RWPE2 (cell line): ENCODE measurements around the gene MIER2.

ENCODE experiments used
- ATAC-seq: fragments of 200-7000 bp; cut with Tn5 transposase; 3 replicates; pipeline ENCODE4 v1.9.1; 2021; ENCODE audit warnings: low read depth
- DNase-seq: peaks from one replicate; pipeline ENCODE4 v3.0.0-alpha.2; 2020; ENCODE audit warnings: low spot score
- H3K27ac ChIP-seq: fragments of 450-650 bp; 2 replicates; pipeline ENCODE4 v1.5.1; 2017; ENCODE audit warnings: mild to moderate bottlenecking; ENCODE audit not compliant: poor library complexity, severe bottlenecking
- H3K27me3 ChIP-seq: fragments of 250-450 bp; sonication (Bioruptor Pico); 2 replicates; pipeline ENCODE4 v1.5.1; 2021; ENCODE audit warnings: mild to moderate bottlenecking, moderate library complexity; ENCODE audit not compliant: insufficient read depth, poor library complexity, severe bottlenecking
- H3K36me3 ChIP-seq: fragments of 250-450 bp; sonication (Bioruptor Pico); 2 replicates; pipeline ENCODE4 v1.5.1; 2020; ENCODE audit warnings: low read depth, mild to moderate bottlenecking, moderate library complexity
- H3K4me1 ChIP-seq: fragments of 250-450 bp; sonication (Bioruptor Pico); 2 replicates; pipeline ENCODE4 v1.5.1; 2021; ENCODE audit warnings: mild to moderate bottlenecking, moderate library complexity; ENCODE audit not compliant: insufficient read depth, poor library complexity, severe bottlenecking
- H3K4me3 ChIP-seq: fragments of 250-450 bp; sonication (Bioruptor Pico); 2 replicates; pipeline ENCODE4 v1.5.1; 2021; ENCODE audit warnings: mild to moderate bottlenecking, moderate library complexity; ENCODE audit not compliant: severe bottlenecking
- H3K9me3 ChIP-seq: fragments of 250-450 bp; sonication (Bioruptor Pico); 2 replicates; pipeline ENCODE4 v1.5.1; 2021; ENCODE audit warnings: mild to moderate bottlenecking, moderate library complexity; ENCODE audit not compliant: severe bottlenecking
- TF ChIP-seq, protein P1 (sequence below): fragments of 450-650 bp; IDR thresholded peaks from one replicate; pipeline ENCODE4 v1.5.1; 2017; ENCODE audit warnings: mild to moderate bottlenecking, moderate library complexity; ENCODE audit not compliant: poor library complexity, severe bottlenecking

Gene MIER2

DNA sequence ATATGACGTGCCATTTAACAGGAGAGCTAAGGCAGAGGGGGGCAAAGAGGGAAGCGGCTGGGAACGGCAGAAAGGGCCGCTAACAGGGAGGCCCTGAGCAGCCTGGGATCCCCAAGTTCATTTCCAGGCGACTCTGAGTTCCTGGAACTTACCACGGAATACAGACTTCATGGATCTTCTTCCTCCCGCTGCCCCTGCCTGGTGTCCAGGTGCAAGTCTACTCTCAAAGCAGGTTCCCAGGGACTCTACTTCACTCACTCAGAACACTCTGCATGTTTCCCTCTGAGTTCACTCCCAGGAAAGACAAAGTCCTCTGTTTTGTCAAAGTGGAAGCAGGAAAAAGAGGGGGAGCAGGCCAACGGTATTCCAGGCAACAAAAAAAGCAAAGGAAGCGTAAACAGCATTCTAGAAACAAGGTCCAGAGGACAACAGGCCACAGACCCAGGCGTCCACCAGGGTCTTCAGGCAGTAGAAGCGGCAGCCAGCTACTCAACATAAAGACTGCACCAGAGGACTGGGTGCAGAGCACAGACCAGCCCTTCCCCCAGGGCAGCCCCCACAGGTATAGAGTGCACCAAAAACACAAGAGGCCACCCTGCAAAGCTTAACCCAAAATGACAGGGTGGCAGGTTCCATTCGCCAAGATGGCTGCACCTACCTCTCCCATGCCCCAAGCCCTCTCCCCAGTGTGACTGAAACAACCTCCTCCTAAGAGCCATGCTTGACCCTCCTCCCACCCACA is 3.0 kb downstream of the MIER2 start:
- Histone ChIP-seq H3K4me3 (no peak overlapping the region), H3K27me3 (no peaks in the 10 kb centered on the region), H3K4me1 (peaks cover 13% of the 10 kb centered on the region), H3K36me3 (peaks cover 47% of the 10 kb centered on the region), H3K9me3 (no peaks in the 10 kb centered on the region), H3K27ac (no peak overlapping the region)
- TF ChIP-seq, protein P1, sequence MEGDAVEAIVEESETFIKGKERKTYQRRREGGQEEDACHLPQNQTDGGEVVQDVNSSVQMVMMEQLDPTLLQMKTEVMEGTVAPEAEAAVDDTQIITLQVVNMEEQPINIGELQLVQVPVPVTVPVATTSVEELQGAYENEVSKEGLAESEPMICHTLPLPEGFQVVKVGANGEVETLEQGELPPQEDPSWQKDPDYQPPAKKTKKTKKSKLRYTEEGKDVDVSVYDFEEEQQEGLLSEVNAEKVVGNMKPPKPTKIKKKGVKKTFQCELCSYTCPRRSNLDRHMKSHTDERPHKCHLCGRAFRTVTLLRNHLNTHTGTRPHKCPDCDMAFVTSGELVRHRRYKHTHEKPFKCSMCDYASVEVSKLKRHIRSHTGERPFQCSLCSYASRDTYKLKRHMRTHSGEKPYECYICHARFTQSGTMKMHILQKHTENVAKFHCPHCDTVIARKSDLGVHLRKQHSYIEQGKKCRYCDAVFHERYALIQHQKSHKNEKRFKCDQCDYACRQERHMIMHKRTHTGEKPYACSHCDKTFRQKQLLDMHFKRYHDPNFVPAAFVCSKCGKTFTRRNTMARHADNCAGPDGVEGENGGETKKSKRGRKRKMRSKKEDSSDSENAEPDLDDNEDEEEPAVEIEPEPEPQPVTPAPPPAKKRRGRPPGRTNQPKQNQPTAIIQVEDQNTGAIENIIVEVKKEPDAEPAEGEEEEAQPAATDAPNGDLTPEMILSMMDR = no peak
- ATAC-seq (no peak), DNase-seq (no peak)

DNA sequence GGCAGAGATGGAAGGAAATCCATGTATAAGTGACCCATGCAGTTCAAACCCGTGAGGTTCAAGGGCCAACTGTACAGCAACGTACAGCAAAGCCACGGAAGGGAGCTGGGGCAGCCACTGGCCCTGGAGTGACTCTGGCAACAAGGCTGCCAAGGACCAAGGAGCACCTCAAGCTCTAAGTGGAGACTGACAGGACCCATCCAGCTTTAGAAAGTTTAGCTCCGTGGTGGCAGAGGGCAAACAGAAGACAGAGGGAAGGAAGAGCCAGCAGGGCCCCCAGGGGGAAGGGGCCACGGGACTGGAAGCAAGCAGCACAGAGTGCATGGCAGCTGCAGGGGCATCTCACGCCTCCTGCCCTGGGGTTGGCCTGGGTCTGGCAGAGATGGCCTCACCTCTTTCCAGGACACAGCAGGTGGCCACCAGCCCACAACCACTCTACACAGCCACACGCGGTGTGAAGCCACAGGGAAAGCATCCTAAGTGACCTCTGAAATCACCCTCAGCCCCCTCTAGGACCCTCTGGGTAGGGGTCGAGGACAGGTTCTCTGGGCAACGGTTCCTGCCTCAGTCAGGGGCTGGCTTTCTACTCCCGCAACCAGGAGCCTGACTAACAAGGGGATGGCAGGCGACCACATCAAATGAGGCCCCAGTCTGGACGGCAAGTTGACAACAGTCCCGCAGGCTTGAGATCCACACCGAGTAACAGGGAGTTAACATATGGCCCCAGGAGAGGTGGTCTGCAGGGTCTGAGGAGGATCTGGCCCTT is 3.8 kb downstream of the MIER2 start:
- Histone ChIP-seq H3K27ac (no peak overlapping the region), H3K4me3 (no peak overlapping the region), H3K27me3 (no peaks in the 10 kb centered on the region), H3K36me3 (peaks cover 47% of the 10 kb centered on the region), H3K9me3 (no peaks in the 10 kb centered on the region), H3K4me1 (peaks cover 13% of the 10 kb centered on the region)
- DNase-seq (no peak), ATAC-seq (no peak)
- TF ChIP-seq, protein P1 = no peak

DNA sequence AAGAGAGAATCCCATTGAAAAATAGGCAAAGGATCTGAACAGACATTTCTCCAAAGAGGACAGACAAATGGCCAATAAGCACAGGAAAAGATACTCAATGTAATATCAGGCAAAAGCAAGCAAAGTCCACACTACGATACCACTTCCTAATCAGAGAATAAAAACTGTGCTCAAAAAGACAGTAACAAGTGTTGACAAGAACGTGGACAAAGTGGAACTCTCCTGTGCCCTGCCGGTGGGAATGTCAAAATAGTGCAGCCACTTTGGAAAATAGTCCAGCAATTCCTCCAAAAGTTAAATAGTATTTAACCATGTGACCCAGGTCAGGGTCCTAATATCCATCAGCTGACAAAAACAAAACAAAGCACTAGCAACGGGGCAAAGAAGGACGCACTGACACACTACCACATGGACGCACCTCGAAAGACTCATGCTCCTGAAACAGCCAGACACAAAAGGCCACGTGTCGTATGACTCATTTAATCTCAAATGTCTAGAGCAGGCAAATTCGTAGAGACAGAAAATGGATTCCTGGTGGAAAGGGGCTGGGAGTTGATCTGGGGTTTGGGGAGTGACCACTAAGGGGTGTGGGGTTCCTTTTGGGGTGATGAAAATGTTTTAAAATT is 5.2 kb downstream of the MIER2 start:
- Histone ChIP-seq H3K4me1 (peaks cover 13% of the 10 kb centered on the region), H3K27me3 (no peaks in the 10 kb centered on the region), H3K36me3 (peaks cover 55% of the 10 kb centered on the region), H3K9me3 (no peaks in the 10 kb centered on the region), H3K4me3 (no peak overlapping the region), H3K27ac (no peak overlapping the region)
- ATAC-seq (no peak), DNase-seq (no peak)
- TF ChIP-seq, protein P1 = no peak

DNA sequence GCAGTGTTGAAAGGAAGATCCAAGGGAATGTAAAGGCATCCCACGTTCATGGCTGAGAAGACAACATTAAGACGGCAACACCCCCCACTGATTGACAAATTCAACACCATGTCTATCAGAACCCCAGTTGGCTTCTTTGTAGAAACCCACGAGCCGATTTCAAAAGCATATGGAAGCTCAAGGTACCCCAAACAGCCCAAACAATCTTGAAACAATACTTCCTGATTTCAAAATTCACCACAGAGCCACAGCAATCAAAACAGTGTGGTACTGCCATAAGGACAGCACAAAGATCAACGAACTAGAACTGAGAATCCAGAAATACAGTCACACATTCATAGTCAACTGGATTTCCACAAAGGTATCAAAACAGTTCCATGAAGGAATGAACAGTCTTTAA is 6.2 kb downstream of the MIER2 start:
- ATAC-seq = no peak
- H3K9me3 ChIP-seq = no peaks in the 10 kb centered on the region
- DNase-seq = no peak
- peaks cover 61% of the 10 kb centered on the region for H3K36me3 ChIP-seq
- no peak overlapping the region for H3K4me3 ChIP-seq
- TF ChIP-seq, protein P1 = no peak
- peaks cover 13% of the 10 kb centered on the region for H3K4me1 ChIP-seq
- no peak overlapping the region for H3K27ac ChIP-seq
- no peaks in the 10 kb centered on the region for H3K27me3 ChIP-seq
